NB4 (cell line): ENCODE measurements around the gene CCDC40.

Source experiments
- DNase-seq: peaks from one replicate; pipeline ENCODE4 v3.0.0; 2010; ENCODE audit warnings: low read depth
- H3K4me3 ChIP-seq: one replicate; pipeline ENCODE4 v1.5.1; 2011; ENCODE audit warnings: mild to moderate bottlenecking, low read depth, low read length, moderate library complexity
- CTCF ChIP-seq: IDR thresholded peaks from one replicate; pipeline ENCODE4 v1.5.1; 2012; ENCODE audit warnings: low read depth, low read length
- MAX ChIP-seq: IDR thresholded peaks from 2 replicates; pipeline ENCODE4 v1.6.1; 2011; ENCODE audit warnings: low read depth, low read length
- MYC ChIP-seq: IDR thresholded peaks from 2 replicates; pipeline ENCODE4 v1.6.1; 2011; ENCODE audit warnings: low read depth, low read length
- POLR2A ChIP-seq: IDR thresholded peaks from 2 replicates; pipeline ENCODE4 v1.6.1; 2011; ENCODE audit warnings: mild to moderate bottlenecking; ENCODE audit not compliant: insufficient read length; ENCODE audit errors: extremely low read depth

Gene CCDC40

GRCh38 chr17:80113033-80113484 is 76.6 kb downstream of the CCDC40 start:
- no peak for DNase-seq
- H3K4me3 ChIP-seq: no peak overlapping the region
- TF ChIP-seq MAX (no peak), CTCF (no peak), POLR2A (no peak), MYC (no peak)

GRCh38 chr17:80114758-80115157 is 78.3 kb downstream of the CCDC40 start:
- no peak for DNase-seq
- no peak overlapping the region for H3K4me3 ChIP-seq
- TF ChIP-seq MAX (no peak), MYC (no peak), POLR2A (no peak), CTCF (no peak)

- no peak for DNase-seq
- TF ChIP-seq MYC: no peak
- TF ChIP-seq CTCF: no peak
- no peak for TF ChIP-seq POLR2A
- no peak overlapping the region for H3K4me3 ChIP-seq
Measured at GRCh38 chr17:80115159-80115558, 78.7 kb downstream of the CCDC40 start.

GRCh38 chr17:80116276-80116920 is 80.0 kb downstream of the CCDC40 start:
- DNase-seq: no peak

GRCh38 chr17:80116921-80117380 is 80.5 kb downstream of the CCDC40 start:
- TF ChIP-seq CTCF: no peak
- DNase-seq: no peak
- no peak overlapping the region for H3K4me3 ChIP-seq

More at GRCh38 chr17:80116276-80116920, 80.0 kb downstream of the CCDC40 start:
- H3K4me3 ChIP-seq: no peak overlapping the region
- TF ChIP-seq CTCF: no peak
- no peak for TF ChIP-seq POLR2A
- TF ChIP-seq MYC: no peak
- TF ChIP-seq MAX: no peak
